Thyroid gland (tissue), 4 donors: ENCODE measurements around the gene TMEM217.

Experiments used
- CTCF ChIP-seq, 6 experiments: fragments of 200-600 bp in 3 of 6; fragments of 450-650 bp in 3 of 6; sonication (generic) in 3 of 6; IDR thresholded peaks; one replicate each; pipeline ENCODE4 v1.5.1; 2016 to 2019; ENCODE audit warnings: antibody characterized with exemption in 6 of 6, mild to moderate bottlenecking in 2 of 6, inconsistent platforms in 1 of 6, moderate library complexity in 1 of 6
- POLR2A ChIP-seq, 2 donors: fragments of 450-650 bp; IDR thresholded peaks; one replicate each; pipeline ENCODE4 v1.6.1; 2017; ENCODE audit warnings: antibody characterized with exemption in 2 of 2, mild to moderate bottlenecking in 2 of 2, moderate library complexity in 1 of 2

- TF ChIP-seq POLR2A (IDR thresholded peaks at IDR 0.05) (no peak), CTCF (IDR thresholded peaks at IDR 0.05) (no peak)
Observed at GRCh38 chr6:37209461-37210205, 48.3 kb downstream of the TMEM217 start.
